ENCODE results near the gene COL26A1.

DNA sequence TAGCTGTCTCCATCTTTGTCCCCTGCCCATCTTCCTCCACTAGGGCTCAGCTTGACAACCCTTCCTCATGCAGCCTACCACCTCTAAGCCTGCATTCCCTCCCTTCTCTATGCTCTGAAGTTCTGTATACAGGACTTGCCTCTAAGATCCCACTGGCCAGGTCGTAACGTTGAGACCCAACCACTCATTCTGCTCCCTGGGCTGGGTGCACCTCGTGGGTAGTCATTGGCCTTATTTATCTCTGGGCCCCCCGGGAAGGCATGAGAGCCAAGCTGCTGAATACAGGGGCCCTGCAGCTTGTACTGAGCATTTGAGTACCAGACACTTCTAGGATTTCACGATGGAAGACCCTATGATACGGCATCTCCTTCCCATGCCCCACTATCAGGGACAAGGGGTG is 235.3 kb downstream of the COL26A1 start:
- TF ChIP-seq, protein P1, sequence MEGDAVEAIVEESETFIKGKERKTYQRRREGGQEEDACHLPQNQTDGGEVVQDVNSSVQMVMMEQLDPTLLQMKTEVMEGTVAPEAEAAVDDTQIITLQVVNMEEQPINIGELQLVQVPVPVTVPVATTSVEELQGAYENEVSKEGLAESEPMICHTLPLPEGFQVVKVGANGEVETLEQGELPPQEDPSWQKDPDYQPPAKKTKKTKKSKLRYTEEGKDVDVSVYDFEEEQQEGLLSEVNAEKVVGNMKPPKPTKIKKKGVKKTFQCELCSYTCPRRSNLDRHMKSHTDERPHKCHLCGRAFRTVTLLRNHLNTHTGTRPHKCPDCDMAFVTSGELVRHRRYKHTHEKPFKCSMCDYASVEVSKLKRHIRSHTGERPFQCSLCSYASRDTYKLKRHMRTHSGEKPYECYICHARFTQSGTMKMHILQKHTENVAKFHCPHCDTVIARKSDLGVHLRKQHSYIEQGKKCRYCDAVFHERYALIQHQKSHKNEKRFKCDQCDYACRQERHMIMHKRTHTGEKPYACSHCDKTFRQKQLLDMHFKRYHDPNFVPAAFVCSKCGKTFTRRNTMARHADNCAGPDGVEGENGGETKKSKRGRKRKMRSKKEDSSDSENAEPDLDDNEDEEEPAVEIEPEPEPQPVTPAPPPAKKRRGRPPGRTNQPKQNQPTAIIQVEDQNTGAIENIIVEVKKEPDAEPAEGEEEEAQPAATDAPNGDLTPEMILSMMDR (IDR thresholded peaks at IDR 0.05 in 4 of 5, conservative IDR thresholded peaks at IDR 0.05 in 1 of 5) = no peak
- TF ChIP-seq POLR2A (IDR thresholded peaks at IDR 0.05) = no peak

Data from gastrocnemius medialis (tissue), 4 donors.